GM21526 (cell line): ENCODE results near the gene SRCAP.

Source experiments
- ATAC-seq: cut with Tn5 transposase; IDR thresholded peaks from one replicate; pipeline ENCODE4 v1.9.1; 2021; ENCODE audit warnings: moderate library complexity; ENCODE audit not compliant: unreplicated experiment, low FRiP score

The SRCAP gene

GRCh38 chr16:30768583-30769181 lies 69.7 kb downstream of the SRCAP start:
- ATAC-seq: no peak

GRCh38 chr16:30769379-30770089 lies 70.6 kb downstream of the SRCAP start:
- ATAC-seq: no peak

GRCh38 chr16:30771726-30772125 lies 72.8 kb downstream of the SRCAP start:
- ATAC-seq: no peak

GRCh38 chr16:30773826-30774225 lies 74.9 kb downstream of the SRCAP start:
- no peak for ATAC-seq

- ATAC-seq: no peak
Measured at GRCh38 chr16:30774367-30775130, 75.6 kb downstream of the SRCAP start.

- ATAC-seq: no peak
Measured at GRCh38 chr16:30775131-30775391, 76.1 kb downstream of the SRCAP start.

- ATAC-seq: no peak
Measured at GRCh38 chr16:30775392-30776188, 76.6 kb downstream of the SRCAP start.

GRCh38 chr16:30777591-30778297 lies 78.8 kb downstream of the SRCAP start:
- ATAC-seq: no peak

GRCh38 chr16:30778549-30779244 lies 79.7 kb downstream of the SRCAP start:
- no peak for ATAC-seq

- no peak for ATAC-seq
Measured at GRCh38 chr16:30779596-30779995, 80.6 kb downstream of the SRCAP start.

- ATAC-seq: no peak
Measured at GRCh38 chr16:30780021-30780420, 81.0 kb downstream of the SRCAP start.

- ATAC-seq: no peak
Measured at GRCh38 chr16:30780549-30780948, 81.6 kb downstream of the SRCAP start.

- ATAC-seq: no peak
Measured at GRCh38 chr16:30782486-30783279, 83.7 kb downstream of the SRCAP start.

GRCh38 chr16:30783280-30784109 lies 84.5 kb downstream of the SRCAP start:
- no peak for ATAC-seq

- no peak for ATAC-seq
Measured at GRCh38 chr16:30784215-30784614, 85.2 kb downstream of the SRCAP start.

- no peak for ATAC-seq
Measured at GRCh38 chr16:30785126-30786106, 86.4 kb downstream of the SRCAP start.
